ENCODE results near the gene CASKIN1.
"Not testable (repeated sequence)": the region's sequence is repeated elsewhere in the genome, so short reads cannot be mapped to it uniquely, and the experiment has no call there.

The CASKIN1 gene

GRCh38 chr16:2147981-2148671 lies 48.3 kb downstream of the CASKIN1 start, which contains the start of gene RAB26:
Gene RAB26, plus strand, starts transcription at chr16:2148625. Its CDS starts 159 bp downstream, at chr16:2148784.
- TF ChIP-seq CTCF (IDR thresholded peaks at IDR 0.05; ENCODE audit: insufficient read depth, low read length, missing control alignments), result no peak
- POLR2A ChIA-PET, result interaction anchor here (0.6 to 1.5 kb wide), 3 partner anchors 91 to 185 kb away, joined by 3 to 5 read pairs (median 3); partner anchors contain the start of genes NTHL1 and TSC2
- CTCF ChIA-PET, result interaction anchor here (0.9 to 10.0 kb wide), 6 partner anchors 8 to 163 kb away, joined by 3 to 135 read pairs (median 4); partner anchors contain the start of gene NPW
- DNase-seq (ENCODE audit: low read depth, low spot score), result no peak
- H3K4me3 ChIP-seq (ENCODE audit: low read depth, low read length), result peak within 1 kb of the TSS; percentile 48

GRCh38 chr16:2147378-2147777 lies 49.0 kb downstream of the CASKIN1 start:
- H3K4me3 ChIP-seq (ENCODE audit: low read depth, low read length), result no peak overlapping the region
- no peak for DNase-seq (ENCODE audit: low read depth, low spot score)
- ChIA-PET CTCF (interaction anchor here (0.9 to 10.0 kb wide), 7 partner anchors 8 to 162 kb away, joined by 3 to 135 read pairs (median 3); partner anchors contain the start of gene NPW), POLR2A (interaction anchor here (0.6 to 2.7 kb wide), 5 partner anchors 8 to 184 kb away, joined by 3 to 36 read pairs (median 3); partner anchors contain the start of genes NTHL1, RPS2, TRAF7 and TSC2)
- TF ChIP-seq CTCF (IDR thresholded peaks at IDR 0.05; ENCODE audit: insufficient read depth, low read length, missing control alignments), result no peak

- POLR2A ChIA-PET, result interaction anchor here (0.9 to 2.7 kb wide), 2 partner anchors 9 to 181 kb away, joined by 3 to 36 read pairs; partner anchors contain the start of genes RPS2 and TRAF7
- H3K4me3 ChIP-seq (ENCODE audit: low read depth, low read length), result no peak overlapping the region
- no peak for TF ChIP-seq CTCF (IDR thresholded peaks at IDR 0.05; ENCODE audit: insufficient read depth, low read length, missing control alignments)
- DNase-seq (ENCODE audit: low read depth, low spot score), result no peak
- CTCF ChIA-PET, result interaction anchor here (0.8 to 10.0 kb wide), 7 partner anchors 8 to 162 kb away, joined by 3 to 135 read pairs (median 4); partner anchors contain the start of genes GFER and NPW
Observed at GRCh38 chr16:2145843-2146242, 50.6 kb downstream of the CASKIN1 start.

GRCh38 chr16:2143878-2144485 lies 52.4 kb downstream of the CASKIN1 start:
- no peak for TF ChIP-seq CTCF (IDR thresholded peaks at IDR 0.05; ENCODE audit: insufficient read depth, low read length, missing control alignments)
- ChIA-PET CTCF (interaction anchor here (1.9 to 10.0 kb wide), 3 partner anchors 9 to 139 kb away, joined by 4 to 176 read pairs (median 135); partner anchors contain the start of genes NPW and ZNF598), POLR2A (interaction anchor here (1.1 kb wide), 1 partner anchor 12 kb away, joined by 5 read pairs; the partner anchor contains the start of gene TRAF7)
- no peak overlapping the region for H3K4me3 ChIP-seq (ENCODE audit: low read depth, low read length)
- DNase-seq (ENCODE audit: low read depth, low spot score), result no peak

- ChIA-PET CTCF (interaction anchor here (0.6 to 10.0 kb wide), 4 partner anchors 112 to 159 kb away, joined by 3 to 176 read pairs (median 69); partner anchors contain the start of genes GFER, NPW and ZNF598), POLR2A (interaction anchor here (1.1 kb wide), 1 partner anchor 13 kb away, joined by 5 read pairs; the partner anchor contains the start of gene TRAF7)
- no peak overlapping the region for H3K4me3 ChIP-seq (ENCODE audit: low read depth, low read length)
- no peak for TF ChIP-seq CTCF (IDR thresholded peaks at IDR 0.05; ENCODE audit: insufficient read depth, low read length, missing control alignments)
- no peak for DNase-seq (ENCODE audit: low read depth, low spot score)
Observed at GRCh38 chr16:2142942-2143877, 53.2 kb downstream of the CASKIN1 start.

- CTCF ChIA-PET, result interaction anchor here (1.7 to 8.9 kb wide), 2 partner anchors 114 to 131 kb away, joined by 9 to 176 read pairs; partner anchors contain the start of gene ZNF598
- H3K4me3 ChIP-seq (ENCODE audit: low read depth, low read length), result peak within 1 kb of the TSS; percentile 59
- peak; percentile 63 for DNase-seq (ENCODE audit: low read depth, low spot score)
- POLR2A ChIA-PET, result interaction anchor here (0.5 to 0.6 kb wide), 2 partner anchors 19 to 171 kb away, joined by 3 to 12 read pairs; partner anchors contain the start of genes RPS2 and TRAF7
Observed at GRCh38 chr16:2135770-2136490, 60.5 kb downstream of the CASKIN1 start, which contains the start of gene PKD1. Gene PKD1, minus strand, starts transcription at chr16:2135898. Its CDS starts 209 bp downstream, at chr16:2135689.

- POLR2A ChIA-PET; CTCF ChIA-PET; DNase-seq (ENCODE audit: low read depth, low spot score): not testable (repeated sequence)
- peak overlapping the region; percentile 59 for H3K4me3 ChIP-seq (ENCODE audit: low read depth, low read length)
Observed at GRCh38 chr16:2135071-2135470, 61.3 kb downstream of the CASKIN1 start.

- POLR2A ChIA-PET; CTCF ChIA-PET; DNase-seq (ENCODE audit: low read depth, low spot score): not testable (repeated sequence)
- peak overlapping the region; percentile 34 for H3K4me3 ChIP-seq (ENCODE audit: low read depth, low read length)
Observed at GRCh38 chr16:2133797-2134196, 62.6 kb downstream of the CASKIN1 start.
